GM12873 (cell line): Measurements from ENCODE around the gene TNIP1.

ENCODE experiments used
- TF ChIP-seq, protein P1 (sequence below): IDR thresholded peaks from 2 replicates; pipeline ENCODE4 v1.5.1; 2012; ENCODE audit warnings: low read depth, mild to moderate bottlenecking, moderate library complexity, low read length, control low read depth; ENCODE audit not compliant: insufficient read depth; ENCODE audit errors: missing control alignments

Gene TNIP1

DNA sequence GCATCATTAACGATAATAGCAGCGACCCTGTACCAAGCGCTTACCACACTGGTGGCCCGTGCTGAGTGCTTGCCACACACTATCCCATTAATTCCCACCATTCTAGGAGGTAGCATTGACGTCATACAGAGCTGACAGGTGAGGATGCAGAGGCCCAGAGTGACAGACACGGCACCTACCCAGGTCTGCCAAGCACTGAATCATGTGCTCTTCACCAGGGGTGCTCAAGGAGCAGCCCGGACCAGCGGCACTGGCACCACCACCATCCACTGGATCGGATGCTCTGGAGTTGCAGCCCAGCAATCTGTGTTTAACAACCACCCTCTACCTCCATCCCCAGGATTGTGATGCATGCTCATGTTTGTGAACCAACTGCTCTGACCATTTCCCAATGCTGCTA lies 3.4 kb downstream of the TNIP1 start:
- TF ChIP-seq, protein P1, sequence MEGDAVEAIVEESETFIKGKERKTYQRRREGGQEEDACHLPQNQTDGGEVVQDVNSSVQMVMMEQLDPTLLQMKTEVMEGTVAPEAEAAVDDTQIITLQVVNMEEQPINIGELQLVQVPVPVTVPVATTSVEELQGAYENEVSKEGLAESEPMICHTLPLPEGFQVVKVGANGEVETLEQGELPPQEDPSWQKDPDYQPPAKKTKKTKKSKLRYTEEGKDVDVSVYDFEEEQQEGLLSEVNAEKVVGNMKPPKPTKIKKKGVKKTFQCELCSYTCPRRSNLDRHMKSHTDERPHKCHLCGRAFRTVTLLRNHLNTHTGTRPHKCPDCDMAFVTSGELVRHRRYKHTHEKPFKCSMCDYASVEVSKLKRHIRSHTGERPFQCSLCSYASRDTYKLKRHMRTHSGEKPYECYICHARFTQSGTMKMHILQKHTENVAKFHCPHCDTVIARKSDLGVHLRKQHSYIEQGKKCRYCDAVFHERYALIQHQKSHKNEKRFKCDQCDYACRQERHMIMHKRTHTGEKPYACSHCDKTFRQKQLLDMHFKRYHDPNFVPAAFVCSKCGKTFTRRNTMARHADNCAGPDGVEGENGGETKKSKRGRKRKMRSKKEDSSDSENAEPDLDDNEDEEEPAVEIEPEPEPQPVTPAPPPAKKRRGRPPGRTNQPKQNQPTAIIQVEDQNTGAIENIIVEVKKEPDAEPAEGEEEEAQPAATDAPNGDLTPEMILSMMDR, result no peak

DNA sequence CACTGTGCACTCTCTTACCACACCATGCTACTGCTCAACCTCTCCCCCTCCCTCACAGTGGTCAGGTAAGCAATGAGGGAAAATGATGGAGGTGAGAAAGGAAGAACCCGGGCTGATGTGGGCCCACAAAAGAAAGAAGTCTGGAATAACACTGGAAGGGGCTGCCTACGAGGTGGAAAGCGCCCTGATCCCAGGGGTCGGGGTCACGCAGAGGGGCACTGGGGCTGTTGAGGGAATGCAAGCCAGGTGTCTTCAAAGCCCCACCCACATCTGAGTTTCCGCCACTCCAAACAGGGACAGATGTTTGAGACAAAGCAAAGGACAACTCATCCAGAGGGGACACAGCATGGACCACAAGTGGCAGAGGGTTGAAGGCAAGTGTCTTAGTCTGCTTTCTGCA lies 4.2 kb downstream of the TNIP1 start:
- TF ChIP-seq, protein P1, result no peak

DNA sequence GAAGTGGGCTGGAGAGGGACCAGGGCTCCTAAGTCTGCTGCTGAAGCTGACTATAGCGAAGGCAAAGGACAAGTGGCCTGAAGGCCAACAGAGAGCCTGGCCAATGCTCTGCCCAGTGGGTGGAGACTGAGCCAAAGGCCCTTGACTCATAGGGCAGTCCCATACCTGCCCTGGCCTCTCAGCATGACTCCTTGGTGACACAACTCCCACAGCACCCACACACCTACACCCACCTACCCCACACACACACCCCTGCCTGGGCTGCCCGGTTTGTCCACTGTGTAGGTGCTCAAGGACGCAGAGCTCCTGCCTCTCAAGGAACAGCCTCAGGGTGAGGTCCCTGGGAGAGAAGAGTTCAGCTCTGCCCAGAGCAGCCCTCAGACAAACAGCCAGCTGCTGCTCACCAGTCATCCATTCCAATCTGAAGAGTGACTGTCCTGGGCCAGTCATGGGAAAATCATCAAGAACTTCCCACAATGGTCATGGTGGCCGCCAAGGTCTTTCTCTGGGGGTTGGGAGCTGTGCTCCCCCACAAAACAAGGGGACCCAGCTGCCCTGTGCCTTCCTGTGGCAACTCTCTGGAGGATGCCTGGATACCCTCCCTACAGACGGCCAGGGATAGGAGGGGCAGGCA lies 5.0 kb downstream of the TNIP1 start:
- TF ChIP-seq, protein P1, result no peak

DNA sequence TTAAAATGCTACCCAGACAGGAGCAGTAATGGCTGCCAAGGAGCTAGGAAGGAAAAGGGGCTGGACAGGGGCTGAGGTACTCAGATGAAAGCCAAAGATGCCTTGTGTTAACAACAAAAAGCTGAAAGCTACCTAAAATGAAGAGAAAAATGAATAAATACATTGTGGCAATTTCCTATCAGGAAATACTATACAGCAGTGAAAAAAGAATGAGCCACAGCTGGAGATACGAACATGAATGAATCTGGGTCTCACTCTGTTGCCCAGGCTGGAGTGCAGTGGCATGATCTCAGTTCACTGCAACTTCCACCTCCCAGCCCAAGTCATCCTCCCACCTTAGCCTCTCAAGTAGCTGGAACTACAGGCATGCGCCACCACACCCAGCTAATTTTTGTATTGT lies 6.3 kb downstream of the TNIP1 start:
- TF ChIP-seq, protein P1, result no peak

DNA sequence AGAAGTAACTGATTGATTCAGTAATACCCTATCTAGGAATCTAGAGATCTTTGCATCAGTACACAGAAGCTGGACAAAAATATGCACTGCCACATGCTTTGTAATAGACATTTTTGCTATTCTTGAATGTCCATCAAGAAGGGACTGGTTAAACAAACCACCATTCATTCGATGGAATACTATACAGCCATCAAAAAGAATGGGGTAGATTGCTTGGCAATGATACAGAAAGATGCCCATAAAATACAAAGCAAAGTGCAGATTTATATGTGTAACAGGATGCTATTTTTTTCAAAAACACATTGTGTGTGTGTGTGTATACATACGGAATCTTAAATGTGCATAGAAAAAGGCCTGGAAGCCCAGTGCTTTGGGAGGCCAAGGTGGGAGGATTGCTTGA lies 7.6 kb downstream of the TNIP1 start:
- TF ChIP-seq, protein P1, result no peak

DNA sequence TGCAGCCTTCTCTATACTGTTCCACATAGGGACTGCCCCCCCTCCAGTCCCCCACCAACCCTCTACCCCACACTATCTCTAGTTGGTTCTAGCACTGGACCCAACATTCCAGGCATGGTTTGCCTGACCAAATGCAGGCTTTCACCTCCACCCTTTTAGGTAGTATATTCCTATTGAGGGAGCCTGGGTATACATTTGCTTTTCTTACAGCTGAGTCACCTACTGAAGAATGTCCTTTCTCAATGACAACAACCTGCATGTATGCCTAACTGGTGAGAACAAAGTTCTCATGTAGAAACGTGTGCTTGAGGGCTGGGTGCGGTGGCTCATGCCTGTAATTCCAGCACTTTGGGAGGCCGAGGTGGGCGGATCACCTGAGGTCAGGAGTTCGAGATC lies 8.2 kb downstream of the TNIP1 start:
- TF ChIP-seq, protein P1, result no peak

DNA sequence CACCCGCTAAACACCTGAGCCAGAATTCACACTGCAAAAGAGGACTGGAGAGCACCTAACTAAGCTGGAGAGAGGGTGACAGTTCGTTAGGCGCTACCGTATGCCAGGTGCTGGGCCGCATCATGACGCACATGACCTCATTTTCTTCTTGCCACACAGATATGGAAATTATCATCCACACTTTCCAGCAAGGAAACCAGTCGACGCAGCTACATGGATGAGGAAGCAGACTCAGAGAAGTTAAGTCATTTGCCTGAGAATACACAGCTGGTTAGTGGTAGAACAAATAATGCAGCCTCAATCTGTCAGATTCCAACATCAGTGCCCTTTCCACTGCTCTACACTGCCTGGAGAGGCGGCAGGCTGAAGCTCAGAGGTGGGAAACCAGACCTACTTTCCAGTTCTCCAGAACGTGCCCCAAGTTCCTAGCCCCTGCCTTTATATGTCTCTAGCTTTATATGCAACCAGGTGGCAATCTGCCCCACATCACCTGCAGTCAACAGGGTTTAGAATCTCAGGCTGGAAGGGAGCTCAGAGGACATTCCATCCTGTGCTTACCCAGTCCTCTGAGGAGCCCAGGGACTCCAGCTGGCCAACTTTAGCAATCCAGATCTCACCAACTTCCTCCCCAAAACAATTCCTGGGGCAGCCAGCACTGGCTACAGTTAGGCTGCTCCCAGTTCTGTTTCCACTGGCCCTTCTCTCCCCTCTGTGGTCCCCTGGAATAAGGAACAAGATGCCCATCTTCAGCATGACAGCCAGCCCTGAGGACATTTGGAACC lies 8.8 kb downstream of the TNIP1 start:
- TF ChIP-seq, protein P1, result no peak
